H7 (cell line): ENCODE measurements around the gene WDFY3. TPM values are rescaled to one million over a fixed set of nuclear protein-coding genes. Genes with fewer than 3 reads are reported as not detected.
"Not testable (repeated sequence)": the region's sequence is repeated elsewhere in the genome, so short reads cannot be mapped to it uniquely, and the experiment has no call there.

ENCODE experiments used
- DNase-seq: peaks from one replicate; pipeline ENCODE4 v3.0.0; 2012
- H3K27me3 ChIP-seq: 2 replicates; pipeline ENCODE4 v1.6.0; 2011; ENCODE audit warnings: mild to moderate bottlenecking, low read length; ENCODE audit not compliant: control insufficient read depth, insufficient read depth
- H3K36me3 ChIP-seq: replicated peaks from 2 replicates; pipeline ENCODE4 v1.5.1; 2011; ENCODE audit warnings: low read length; ENCODE audit not compliant: control insufficient read depth, insufficient read depth
- H3K4me3 ChIP-seq: 2 replicates; pipeline ENCODE4 v1.5.1; 2011; ENCODE audit warnings: low read depth, mild to moderate bottlenecking, control low read depth, low read length, moderate library complexity; ENCODE audit not compliant: insufficient read depth
- total RNA-seq: library from RNA; depleted of rRNA; stranded (reverse); fragments of >200 nt; shearing (Covaris generic); gene quantifications from 2 replicates; pipeline ENCODE4 v1.2.3, GENCODE V29; 2014

WDFY3 gene
- total RNA-seq, 1 experiment from 2014 or later: 19.5 TPM

DNA sequence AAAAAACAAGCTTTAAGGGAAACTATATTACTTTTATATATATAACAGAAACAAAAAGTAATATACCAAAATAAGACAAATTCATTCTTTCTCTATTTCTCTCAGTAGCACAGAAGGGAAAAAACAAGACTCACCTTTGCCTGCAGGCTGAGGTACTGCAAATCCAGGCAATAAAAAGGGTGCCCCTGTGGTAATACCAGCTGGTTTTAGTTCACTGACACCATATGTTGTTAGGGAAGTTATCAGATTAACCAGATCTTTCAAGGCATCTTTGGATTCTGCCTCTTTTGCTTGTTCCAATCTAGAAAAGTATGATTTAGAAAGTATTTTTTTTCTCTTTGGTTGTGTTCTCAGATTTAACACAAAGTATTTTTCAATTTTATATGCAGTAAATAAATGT lies 139.8 kb downstream of the WDFY3 start:
- DNase-seq: no peak
- Histone ChIP-seq H3K4me3 (no peak overlapping the region), H3K36me3 (0 out of 2 replicates have a peak, but pooled peaks cover 1% of the 10 kb centered on the region), H3K27me3 (no peaks in the 10 kb centered on the region)

DNA sequence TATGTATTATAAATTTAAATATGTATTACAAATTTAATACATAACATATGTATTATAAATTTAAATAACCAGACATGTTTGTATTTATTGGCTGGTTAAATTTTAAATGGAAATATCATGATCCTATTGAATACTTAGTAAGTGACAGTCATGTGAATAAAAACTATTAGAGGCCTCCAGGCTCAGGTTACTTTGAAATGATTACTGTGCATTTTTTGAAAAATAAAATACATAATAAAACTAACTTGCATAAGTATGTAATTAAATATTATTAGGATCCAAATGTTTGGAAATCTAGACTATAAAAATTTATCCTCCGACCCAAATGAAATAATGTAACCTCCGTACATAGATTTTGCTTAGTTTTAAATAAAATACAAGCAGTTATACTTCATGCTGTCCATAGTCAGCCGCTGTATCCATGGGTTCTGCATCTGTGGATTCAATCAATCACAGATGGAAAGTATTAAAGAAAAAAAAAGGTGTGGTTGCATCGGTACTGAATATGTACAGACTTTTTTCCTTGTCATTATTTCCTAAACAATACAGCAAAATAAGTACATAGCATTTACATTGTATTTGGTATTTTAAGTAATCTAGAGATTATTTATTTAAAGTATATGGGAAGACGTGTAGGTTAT lies 140.7 kb downstream of the WDFY3 start:
- Histone ChIP-seq H3K27me3 (no peaks in the 10 kb centered on the region), H3K4me3 (no peak overlapping the region), H3K36me3 (0 out of 2 replicates have a peak, but pooled peaks cover 1% of the 10 kb centered on the region)
- DNase-seq: no peak

DNA sequence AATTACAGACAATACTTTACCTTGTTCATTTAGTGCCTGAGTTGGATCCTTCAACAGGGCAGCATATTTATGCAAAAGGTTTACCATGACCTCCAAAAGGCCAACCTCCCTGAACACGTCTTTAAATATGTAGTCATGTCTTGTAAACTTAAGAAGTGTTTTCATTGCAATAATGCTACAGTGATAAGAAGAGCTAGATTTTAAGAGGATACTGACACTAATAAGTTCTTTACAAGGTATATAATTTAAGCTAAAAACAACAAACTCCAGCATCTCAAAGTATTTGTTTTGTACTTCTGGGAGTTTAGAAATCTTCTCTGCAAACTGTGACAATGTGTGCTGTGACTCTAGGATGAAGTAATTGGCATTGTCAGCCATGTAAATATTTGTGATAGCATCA lies 145.4 kb downstream of the WDFY3 start:
- Histone ChIP-seq H3K27me3 (no peaks in the 10 kb centered on the region), H3K4me3 (no peak overlapping the region), H3K36me3 (no peaks in the 10 kb centered on the region; the same call in 1 of the 2 replicates)
- DNase-seq: no peak

DNA sequence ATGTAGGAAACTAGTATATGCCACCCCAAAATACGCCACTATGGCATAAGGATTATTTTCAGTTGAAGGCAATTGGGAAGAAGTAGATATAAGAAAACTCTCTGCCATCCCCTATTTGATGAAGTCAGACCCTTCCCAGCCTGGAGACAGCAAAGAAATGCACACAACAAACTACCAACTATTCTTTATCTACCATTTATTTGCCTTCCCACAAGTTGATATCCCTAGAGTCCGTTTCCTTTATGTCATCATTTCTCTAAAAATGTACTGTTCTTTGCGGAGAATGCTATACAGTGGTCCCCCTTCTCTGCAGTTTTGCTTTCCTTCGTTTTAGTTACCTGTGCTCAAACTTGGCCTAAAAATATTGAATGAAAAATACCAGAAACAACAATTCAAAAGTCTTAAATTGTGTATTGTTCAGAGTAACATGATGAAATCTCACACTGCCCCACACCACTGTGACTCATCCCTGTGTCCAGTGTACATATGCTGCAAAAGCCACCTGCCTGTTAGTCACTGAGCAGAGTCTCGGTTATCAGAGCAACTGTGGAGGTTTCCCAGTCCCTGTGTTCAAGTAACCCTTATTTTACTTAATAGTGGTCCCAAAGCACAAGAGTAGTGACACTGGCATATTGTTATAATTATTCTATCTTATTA lies 152.3 kb downstream of the WDFY3 start:
- Histone ChIP-seq H3K4me3 (no peak overlapping the region), H3K36me3 (peaks cover 5% of the 10 kb centered on the region; the same call in 1 of the 2 replicates), H3K27me3 (no peaks in the 10 kb centered on the region)
- no peak for DNase-seq

DNA sequence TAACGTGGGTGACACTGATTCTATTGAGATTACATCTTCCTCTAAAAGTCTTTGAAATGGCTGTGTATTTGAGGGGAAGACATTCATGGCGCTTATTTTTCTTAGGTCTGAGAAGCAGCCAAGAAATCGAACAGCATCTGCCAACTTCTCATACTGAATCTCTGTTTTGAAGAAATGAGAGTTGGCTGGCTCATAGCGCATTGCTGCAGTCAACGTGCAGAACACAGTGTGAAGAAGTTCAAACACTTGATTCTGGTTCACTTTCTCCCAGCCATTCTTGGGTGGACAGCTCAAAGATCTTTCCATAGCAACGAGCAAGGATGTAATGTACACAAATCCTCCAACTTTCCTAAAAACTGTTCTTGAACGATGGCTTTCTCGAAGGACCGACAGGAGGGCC lies 156.5 kb downstream of the WDFY3 start:
- DNase-seq: no peak
- no peak overlapping the region for H3K4me3 ChIP-seq
- H3K36me3 ChIP-seq: peaks cover 5% of the 10 kb centered on the region; the same call in 1 of the 2 replicates
- H3K27me3 ChIP-seq: no peaks in the 10 kb centered on the region

DNA sequence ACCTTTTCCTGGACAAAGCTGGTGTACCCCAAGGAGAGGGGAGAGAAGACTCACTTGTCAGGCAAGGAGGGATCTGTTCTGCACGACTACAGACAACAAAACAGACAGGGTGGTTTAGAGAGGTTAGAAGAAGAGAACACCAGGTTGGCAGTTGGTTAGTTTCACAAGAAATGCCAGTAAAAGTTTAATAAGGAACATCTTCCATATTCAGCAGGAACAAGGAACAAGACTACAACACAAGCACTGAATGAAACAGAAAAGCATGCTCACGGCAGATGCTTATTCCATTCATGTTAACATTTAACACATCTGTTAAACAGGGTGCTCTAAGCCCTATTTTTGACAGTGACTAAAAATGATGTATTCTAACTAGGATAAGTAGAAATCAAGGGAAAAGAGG lies 158.2 kb downstream of the WDFY3 start:
- no peaks in the 10 kb centered on the region for H3K27me3 ChIP-seq
- DNase-seq: no peak
- no peak overlapping the region for H3K4me3 ChIP-seq
- H3K36me3 ChIP-seq: peaks cover 5% of the 10 kb centered on the region; the same call in 1 of the 2 replicates

DNA sequence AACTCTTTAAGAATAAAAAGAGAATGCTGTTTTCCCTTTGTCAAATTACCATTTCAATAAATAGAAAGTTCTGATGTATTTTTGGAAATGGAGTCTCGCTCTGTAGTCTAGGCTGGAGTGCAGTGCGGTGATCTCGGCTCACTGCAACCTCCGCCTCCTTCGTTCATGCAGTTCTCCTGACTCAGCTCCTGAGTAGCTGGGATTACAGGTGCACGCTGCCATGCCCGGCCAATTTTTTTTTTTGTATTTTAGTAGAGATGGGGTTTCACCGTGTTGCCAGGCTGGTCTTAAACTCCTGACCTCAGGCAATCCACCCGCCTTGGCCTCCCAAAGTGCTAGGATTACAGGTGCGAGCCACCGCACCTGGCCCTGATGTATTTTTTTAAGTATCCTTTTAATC lies 159.9 kb downstream of the WDFY3 start:
- H3K36me3 ChIP-seq, H3K4me3 ChIP-seq, H3K27me3 ChIP-seq, DNase-seq: not testable (repeated sequence)

DNA sequence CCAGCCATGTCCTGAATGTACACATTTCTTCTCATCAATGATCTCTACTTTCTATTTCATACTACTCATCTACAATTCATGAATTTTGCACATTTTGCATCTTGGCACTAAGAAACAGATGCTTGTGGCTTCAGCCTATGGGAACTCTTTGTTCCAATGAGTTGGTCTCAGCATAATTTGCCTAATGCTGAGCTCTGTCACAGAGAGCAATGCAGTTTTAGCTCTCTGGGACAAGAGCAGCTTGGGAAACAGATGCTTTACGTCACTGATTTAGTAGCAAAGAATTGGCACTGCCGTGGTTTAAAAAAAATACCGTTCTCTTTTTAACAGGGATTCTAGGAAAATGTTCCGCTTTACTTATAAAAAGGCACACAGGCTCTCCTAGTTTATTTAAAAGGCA lies 162.4 kb downstream of the WDFY3 start:
- no peak for DNase-seq
- H3K4me3 ChIP-seq: no peak overlapping the region
- no peaks in the 10 kb centered on the region for H3K27me3 ChIP-seq
- H3K36me3 ChIP-seq: peaks cover 1% of the 10 kb centered on the region; the same call in 1 of the 2 replicates

DNA sequence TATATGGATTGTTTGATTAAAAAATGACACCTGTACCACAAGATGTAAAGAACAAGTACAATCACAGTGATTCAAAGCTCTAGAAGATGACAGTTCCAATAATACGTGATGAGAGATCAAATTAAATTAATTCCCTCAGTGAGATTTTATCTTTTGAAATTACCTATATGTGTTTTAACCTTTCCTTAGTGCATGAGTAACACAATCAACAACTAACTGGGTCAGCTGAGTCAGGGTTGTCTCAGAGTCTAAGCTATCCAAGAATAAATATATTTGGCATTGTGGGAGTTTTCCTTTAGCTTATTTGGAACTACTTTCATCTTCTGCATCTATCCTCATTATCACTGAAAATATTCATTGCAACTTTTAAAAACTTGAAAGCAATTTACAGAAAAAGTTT lies 162.8 kb downstream of the WDFY3 start:
- no peak for DNase-seq
- Histone ChIP-seq H3K36me3 (peaks cover 1% of the 10 kb centered on the region; the same call in 1 of the 2 replicates), H3K4me3 (no peak overlapping the region), H3K27me3 (no peaks in the 10 kb centered on the region)

DNA sequence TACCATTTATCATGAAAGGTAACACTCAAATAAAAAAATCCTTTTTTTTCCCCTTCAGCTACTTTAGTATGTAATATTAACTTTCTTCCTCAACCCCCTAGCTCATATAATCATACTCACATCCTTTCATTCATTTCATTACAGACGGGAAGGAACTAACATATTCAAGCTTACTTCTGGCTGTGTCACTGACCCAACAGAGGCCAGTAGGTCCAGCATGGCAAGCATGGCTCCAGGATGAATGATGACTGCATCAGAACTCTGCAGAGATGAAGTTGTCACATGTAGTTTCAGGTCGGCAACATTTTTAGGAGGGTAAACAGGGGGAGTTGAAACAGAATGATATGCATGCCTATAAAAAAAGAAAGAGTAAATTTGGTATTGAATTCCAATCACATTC lies 163.4 kb downstream of the WDFY3 start:
- DNase-seq: no peak
- H3K27me3 ChIP-seq: no peaks in the 10 kb centered on the region
- H3K4me3 ChIP-seq: no peak overlapping the region
- peaks cover 1% of the 10 kb centered on the region; the same call in 1 of the 2 replicates for H3K36me3 ChIP-seq

DNA sequence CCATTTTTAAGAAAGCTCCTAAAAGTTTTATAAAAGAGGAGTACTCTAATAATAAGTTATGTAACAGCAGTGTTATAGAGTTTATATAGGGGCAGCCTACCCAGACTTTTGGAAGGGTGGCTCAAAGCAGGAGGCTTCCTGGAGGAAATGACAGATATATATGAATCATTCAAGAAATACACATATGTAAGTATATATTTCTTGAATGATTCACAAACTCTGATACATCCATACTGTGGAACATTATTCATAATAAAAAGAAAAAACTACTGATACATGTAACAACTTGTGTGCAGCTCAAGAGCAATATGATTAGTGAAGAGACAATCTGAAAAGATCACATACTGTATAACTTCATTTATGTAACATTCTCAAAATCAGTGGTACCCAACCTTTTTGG lies 166.2 kb downstream of the WDFY3 start:
- Histone ChIP-seq H3K4me3 (no peak overlapping the region), H3K27me3 (no peaks in the 10 kb centered on the region), H3K36me3 (peaks cover 2% of the 10 kb centered on the region; the same call in 1 of the 2 replicates)
- no peak for DNase-seq

DNA sequence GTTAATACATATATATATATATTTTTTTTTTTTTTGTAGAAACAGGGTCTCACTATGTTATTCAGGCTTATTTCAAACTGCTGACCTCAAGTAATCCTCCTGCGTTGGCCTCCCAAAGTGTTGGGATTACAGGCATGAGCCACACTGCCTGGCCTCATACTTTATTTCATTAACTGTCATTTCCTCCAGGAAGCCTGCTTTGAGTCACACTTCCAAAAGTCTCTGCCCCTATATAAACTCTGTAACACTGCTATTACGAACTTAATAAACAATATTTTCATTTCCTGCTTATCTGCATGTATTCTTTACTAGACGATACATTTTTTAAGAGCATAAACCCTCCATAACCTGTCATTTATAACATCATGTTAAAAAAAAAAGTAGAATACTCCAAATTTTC lies 167.2 kb downstream of the WDFY3 start:
- peaks cover 2% of the 10 kb centered on the region; the same call in 1 of the 2 replicates for H3K36me3 ChIP-seq
- H3K27me3 ChIP-seq: no peaks in the 10 kb centered on the region
- no peak overlapping the region for H3K4me3 ChIP-seq
- no peak for DNase-seq

DNA sequence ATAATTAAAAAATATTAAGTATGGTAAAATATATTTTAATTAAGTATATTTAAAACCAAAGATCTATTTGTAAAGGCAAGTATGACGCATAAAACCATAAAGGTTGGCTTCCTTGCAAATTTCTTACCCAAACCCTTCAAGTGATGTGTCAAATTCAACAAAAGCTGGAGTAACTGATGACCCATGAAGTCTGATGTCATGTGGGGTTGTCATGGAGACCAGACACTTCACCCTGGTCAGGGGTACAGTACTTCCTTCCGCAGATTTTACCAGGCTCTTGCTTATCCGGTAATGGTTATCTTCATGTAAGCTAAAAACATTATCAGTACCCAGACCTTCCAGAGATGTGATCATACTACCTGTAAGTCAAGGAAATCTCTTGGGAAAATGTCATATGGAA lies 170.1 kb downstream of the WDFY3 start:
- H3K4me3 ChIP-seq: no peak overlapping the region
- peak; percentile 13 for DNase-seq
- H3K27me3 ChIP-seq: no peaks in the 10 kb centered on the region
- peaks cover 1% of the 10 kb centered on the region; the same call in 1 of the 2 replicates for H3K36me3 ChIP-seq

DNA sequence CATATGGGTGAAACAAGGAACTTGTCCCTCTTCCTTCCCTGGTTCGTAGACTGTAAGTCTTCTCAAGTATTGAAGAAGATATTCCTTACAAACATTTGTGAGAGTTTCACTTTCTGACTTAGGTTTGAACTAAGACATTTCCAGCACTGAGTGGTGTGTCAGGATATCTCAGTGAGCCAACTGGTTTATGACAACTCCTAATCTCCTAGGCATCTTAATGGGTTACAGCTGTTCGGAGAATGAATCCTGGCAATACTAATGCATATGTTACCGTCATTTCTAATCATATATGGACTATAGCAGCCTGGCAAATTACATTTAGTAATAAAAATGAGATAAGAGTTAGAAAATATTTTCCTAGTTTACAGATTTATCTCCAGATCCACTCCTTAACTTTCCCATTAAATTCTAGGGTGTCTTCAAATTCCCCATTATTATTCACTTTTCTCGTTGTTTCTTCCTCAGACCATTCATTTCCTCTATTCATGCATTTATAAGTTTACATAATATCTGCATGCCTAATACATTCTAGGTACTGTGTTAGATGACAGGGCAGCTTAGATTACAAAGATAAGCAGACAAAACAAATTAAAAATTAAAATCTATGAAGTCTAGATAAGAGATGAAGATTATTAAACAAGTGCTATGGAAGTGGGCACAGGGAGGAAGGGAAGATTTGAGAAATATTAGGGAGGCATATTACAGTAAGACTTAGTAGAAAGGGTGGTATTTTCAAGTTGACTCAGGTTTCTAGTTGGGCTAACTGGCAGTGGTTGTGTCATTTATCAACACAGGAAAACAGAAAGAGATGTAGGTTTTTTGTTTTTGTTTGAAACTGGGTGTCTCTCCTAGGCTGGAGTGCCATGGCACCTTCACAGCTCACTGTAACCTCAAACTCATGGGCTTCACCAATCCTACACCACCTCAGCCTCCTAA lies 173.9 kb downstream of the WDFY3 start:
- no peak overlapping the region for H3K4me3 ChIP-seq
- DNase-seq: no peak
- no peaks in the 10 kb centered on the region for H3K27me3 ChIP-seq
- 0 out of 2 replicates have a peak, but pooled peaks cover 1% of the 10 kb centered on the region for H3K36me3 ChIP-seq
